Measurements from ENCODE around the gene FGD1.

FGD1 gene

DNA sequence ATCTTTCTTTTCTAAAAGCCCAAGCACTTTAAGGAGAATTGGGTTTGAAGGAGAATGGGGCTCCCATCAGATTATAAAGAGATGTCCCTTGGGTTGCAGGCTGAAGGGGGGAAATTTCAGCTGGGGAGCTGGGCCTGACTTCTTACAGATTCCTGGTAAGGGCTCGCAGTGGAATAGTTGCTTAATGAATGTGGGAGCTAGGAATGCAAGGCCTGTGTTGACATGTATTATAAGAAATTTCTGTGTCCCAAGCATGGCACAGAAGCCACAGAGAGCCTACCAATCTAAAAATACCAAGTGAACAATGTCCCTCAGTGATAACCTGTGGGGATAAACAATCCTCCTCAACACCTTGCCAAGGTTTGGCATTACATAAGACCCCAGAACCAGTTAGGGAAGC is 98.9 kb downstream of the FGD1 start:
- no peak for DNase-seq (ENCODE audit: low read depth)
